Common myeloid progenitor, CD34-positive (primary cell): ENCODE data around the gene ZNF846.
"Not testable (repeated sequence)": the region's sequence is repeated elsewhere in the genome, so short reads cannot be mapped to it uniquely, and the experiment has no call there.

Source experiments
- CTCF ChIA-PET: fragments of 350-600 bp; sonication (Branson Sonifier 250); formaldehyde crosslinking; loops from one replicate; lab custom pipeline; 2021; ENCODE audit warnings: antibody characterized with exemption; lab: Charles Lee
- POLR2A ChIA-PET: fragments of 350-600 bp; sonication (Branson Sonifier 250); formaldehyde crosslinking; loops from one replicate; lab custom pipeline; 2021; ENCODE audit warnings: antibody characterized with exemption; lab: Charles Lee
- DNase-seq, 3 donors: peaks; one replicate each; pipeline versions ENCODE4 v3.0.0 to v3.0.0-alpha.2; 2013
- H3K27ac ChIP-seq, 2 experiments: 1 replicate in 1 of 2; 2 replicates in 1 of 2; pipeline ENCODE4 v1.7.0; 2013; ENCODE audit warnings: inconsistent platforms in 2 of 2, low read length in 2 of 2, mild to moderate bottlenecking in 2 of 2, low read depth in 1 of 2, moderate library complexity in 1 of 2; ENCODE audit not compliant: severe bottlenecking in 2 of 2, insufficient read depth in 1 of 2, poor library complexity in 1 of 2
- H3K27me3 ChIP-seq, 5 experiments: replicated peaks in 2 of 5; 1 replicate in 3 of 5; 2 replicates in 2 of 5; pipeline versions ENCODE4 v1.6.1 to v1.7.0; 2013; ENCODE audit warnings: low read length in 4 of 5, mild to moderate bottlenecking in 2 of 5, moderate library complexity in 2 of 5, inconsistent platforms in 1 of 5; ENCODE audit not compliant: insufficient read depth in 5 of 5, control insufficient read depth in 4 of 5
- H3K36me3 ChIP-seq, 4 experiments: 1 replicate in 2 of 4; 2 replicates in 2 of 4; pipeline versions ENCODE4 v1.6.1 to v1.7.0; 2013; ENCODE audit warnings: low read length in 3 of 4, control low read depth in 1 of 4, mild to moderate bottlenecking in 1 of 4; ENCODE audit not compliant: control insufficient read depth in 4 of 4, insufficient read depth in 4 of 4
- H3K4me1 ChIP-seq, 4 experiments: 1 replicate in 3 of 4; 2 replicates in 1 of 4; pipeline versions ENCODE4 v1.6.1 to v1.7.1; 2013; ENCODE audit warnings: low read length in 3 of 4, mild to moderate bottlenecking in 3 of 4, control low read depth in 1 of 4, inconsistent platforms in 1 of 4, moderate library complexity in 1 of 4; ENCODE audit not compliant: control insufficient read depth in 4 of 4, insufficient read depth in 4 of 4; ENCODE audit errors: control extremely low read depth in 1 of 4
- H3K4me3 ChIP-seq, 7 experiments: 1 replicate in 4 of 7; 2 replicates in 3 of 7; pipeline versions ENCODE4 v1.5.1 to v1.7.0; 2013; ENCODE audit warnings: mild to moderate bottlenecking in 7 of 7, low read length in 6 of 7, moderate library complexity in 6 of 7, inconsistent platforms in 2 of 7, low read depth in 2 of 7, control low read depth in 1 of 7; ENCODE audit not compliant: insufficient read depth in 4 of 7, control insufficient read depth in 1 of 7; ENCODE audit errors: extremely low read depth in 1 of 7
- H3K9me3 ChIP-seq, 5 experiments: 1 replicate in 4 of 5; 2 replicates in 1 of 5; pipeline versions ENCODE4 v1.6.1 to v1.7.1; 2013; ENCODE audit warnings: low read length in 4 of 5, mild to moderate bottlenecking in 2 of 5, inconsistent platforms in 1 of 5, low read depth in 1 of 5, moderate library complexity in 1 of 5; ENCODE audit not compliant: control insufficient read depth in 4 of 5, insufficient read depth in 2 of 5; ENCODE audit errors: control extremely low read depth in 1 of 5
- WGBS: methylation state at CpG from one replicate; pipeline ENCODE4 v1.1.5; 2013; ENCODE audit not compliant: insufficient coverage; 5-methylcytosine and 5-hydroxymethylcytosine counted together

Gene ZNF846

GRCh38 chr19:9784163-9784496, 15.6 kb upstream of the ZNF846 start:
- H3K4me1 ChIP-seq = peaks cover 0 to 21% (median 11%) of the 10 kb centered on the region in 4 experiments
- CTCF ChIA-PET, POLR2A ChIA-PET, H3K27ac ChIP-seq, H3K27me3 ChIP-seq, DNase-seq, H3K9me3 ChIP-seq, H3K36me3 ChIP-seq, H3K4me3 ChIP-seq: not testable (repeated sequence)
- WGBS = 100% methylated on average over 4 of the region's 6 CpGs

GRCh38 chr19:9782338-9782737, 13.8 kb upstream of the ZNF846 start:
- no peak overlapping the region for H3K27ac ChIP-seq
- peaks cover 0 to 5% (median 0%) of the 10 kb centered on the region in 5 experiments for H3K9me3 ChIP-seq
- no peak for DNase-seq
- H3K36me3 ChIP-seq = peaks cover 0 to 3% (median 0%) of the 10 kb centered on the region in 4 experiments
- no peak overlapping the region for H3K4me3 ChIP-seq
- POLR2A ChIA-PET = no interaction called here
- CTCF ChIA-PET = no interaction called here
- 100% methylated on average over 1 of the region's 2 CpGs for WGBS
- H3K4me1 ChIP-seq = peaks cover 0 to 21% (median 11%) of the 10 kb centered on the region in 4 experiments
- no peaks in the 10 kb centered on the region for H3K27me3 ChIP-seq

- peak in 2 of 3 donors; percentile 6 to 33 for DNase-seq
- H3K27ac ChIP-seq = no peak overlapping the region
- no peak overlapping the region for H3K4me3 ChIP-seq
- ChIA-PET CTCF (interaction anchor here (1.5 kb wide), 1 partner anchor 10 kb away, joined by 3 read pairs; the partner anchor contains the start of gene ZNF846), POLR2A (no interaction called here)
- 97% methylated on average over 3 of the region's 9 CpGs for WGBS
- no peaks in the 10 kb centered on the region for H3K4me1 ChIP-seq
- peaks cover 11 to 58% (median 30%) of the 10 kb centered on the region in 4 experiments for H3K36me3 ChIP-seq
- H3K27me3 ChIP-seq = no peaks in the 10 kb centered on the region
- H3K9me3 ChIP-seq = peaks cover 11 to 78% (median 30%) of the 10 kb centered on the region in 5 experiments
Observed at GRCh38 chr19:9757544-9758501, 10.7 kb downstream of the ZNF846 start.

GRCh38 chr19:9752701-9753443, 15.7 kb downstream of the ZNF846 start:
- H3K9me3 ChIP-seq = peaks cover 6 to 58% (median 25%) of the 10 kb centered on the region in 5 experiments
- DNase-seq = no peak
- CTCF ChIA-PET = no interaction called here

GRCh38 chr19:9751446-9751845, 17.1 kb downstream of the ZNF846 start:
- CTCF ChIA-PET = no interaction called here

More at GRCh38 chr19:9752701-9753443, 15.7 kb downstream of the ZNF846 start:
- Histone ChIP-seq H3K27me3 (no peaks in the 10 kb centered on the region), H3K27ac (no peak overlapping the region), H3K36me3 (peaks cover 3 to 14% (median 6%) of the 10 kb centered on the region in 4 experiments), H3K4me1 (no peaks in the 10 kb centered on the region), H3K4me3 (no peak overlapping the region)
- POLR2A ChIA-PET = interaction anchor here (0.7 kb wide), 1 partner anchor 107 kb away, joined by 3 read pairs; no protein-coding TSS in a partner anchor
- WGBS = 100% methylated on average over 1 of the region's 2 CpGs

GRCh38 chr19:9741476-9742171, 26.9 kb downstream of the ZNF846 start:
- Histone ChIP-seq H3K27ac (no peak overlapping the region), H3K4me1 (no peaks in the 10 kb centered on the region), H3K9me3 (peaks cover 0 to 23% (median 2%) of the 10 kb centered on the region in 5 experiments), H3K27me3 (no peaks in the 10 kb centered on the region), H3K36me3 (no peaks in the 10 kb centered on the region), H3K4me3 (no peak overlapping the region)
- WGBS = 96% methylated on average over 4 of the region's 5 CpGs
- ChIA-PET CTCF (no interaction called here), POLR2A (no interaction called here)
- no peak for DNase-seq

More at GRCh38 chr19:9751446-9751845, 17.1 kb downstream of the ZNF846 start:
- Histone ChIP-seq H3K4me3 (no peak overlapping the region), H3K27ac (no peak overlapping the region), H3K27me3 (no peaks in the 10 kb centered on the region), H3K4me1 (no peaks in the 10 kb centered on the region), H3K36me3 (peaks cover 0 to 5% (median 0%) of the 10 kb centered on the region in 4 experiments), H3K9me3 (peaks cover 2 to 45% (median 18%) of the 10 kb centered on the region in 5 experiments)
- no peak for DNase-seq
- 97% methylated on average over 6 of the region's 7 CpGs for WGBS
- POLR2A ChIA-PET = no interaction called here
